C4-2B (cell line): ENCODE measurements around the gene ZNF516.

Source experiments
- H3K27ac ChIP-seq: fragments of 450-650 bp; 2 replicates; pipeline ENCODE4 v1.5.1; 2017
- CTCF ChIP-seq: fragments of 450-650 bp; conservative IDR thresholded peaks from 2 replicates; pipeline ENCODE4 v1.5.1; 2017; ENCODE audit warnings: mild to moderate bottlenecking
- ZFX ChIP-seq: fragments of 450-650 bp; IDR thresholded peaks from 2 replicates; pipeline ENCODE4 v1.6.1; 2017

Gene ZNF516

GRCh38 chr18:76521417-76522121 is 26.5 kb upstream of the ZNF516 start:
- no peak for TF ChIP-seq CTCF
- TF ChIP-seq ZFX: no peak
- no peak overlapping the region for H3K27ac ChIP-seq

GRCh38 chr18:76518860-76519538 is 24.0 kb upstream of the ZNF516 start:
- H3K27ac ChIP-seq: no peak overlapping the region
- no peak for TF ChIP-seq ZFX

- H3K27ac ChIP-seq: no peak overlapping the region
- TF ChIP-seq ZFX: no peak
- no peak for TF ChIP-seq CTCF
Measured at GRCh38 chr18:76518123-76518859, 23.2 kb upstream of the ZNF516 start.

- no peak overlapping the region for H3K27ac ChIP-seq
- TF ChIP-seq CTCF: no peak
- TF ChIP-seq ZFX: no peak
Measured at GRCh38 chr18:76515576-76515975, 20.5 kb upstream of the ZNF516 start.

- H3K27ac ChIP-seq: no peak overlapping the region
- no peak for TF ChIP-seq ZFX
- TF ChIP-seq CTCF: no peak
Measured at GRCh38 chr18:76514573-76514972, 19.5 kb upstream of the ZNF516 start.

- no peak for TF ChIP-seq CTCF
- TF ChIP-seq ZFX: no peak
Measured at GRCh38 chr18:76507830-76508385, 12.9 kb upstream of the ZNF516 start.

GRCh38 chr18:76506974-76507764 is 12.1 kb upstream of the ZNF516 start:
- TF ChIP-seq CTCF: no peak
- no peak for TF ChIP-seq ZFX

More at GRCh38 chr18:76507830-76508385, 12.9 kb upstream of the ZNF516 start:
- H3K27ac ChIP-seq: no peak overlapping the region

More at GRCh38 chr18:76506974-76507764, 12.1 kb upstream of the ZNF516 start:
- no peak overlapping the region for H3K27ac ChIP-seq
